ENCODE results near the gene TWIST1.

TWIST1 gene

DNA sequence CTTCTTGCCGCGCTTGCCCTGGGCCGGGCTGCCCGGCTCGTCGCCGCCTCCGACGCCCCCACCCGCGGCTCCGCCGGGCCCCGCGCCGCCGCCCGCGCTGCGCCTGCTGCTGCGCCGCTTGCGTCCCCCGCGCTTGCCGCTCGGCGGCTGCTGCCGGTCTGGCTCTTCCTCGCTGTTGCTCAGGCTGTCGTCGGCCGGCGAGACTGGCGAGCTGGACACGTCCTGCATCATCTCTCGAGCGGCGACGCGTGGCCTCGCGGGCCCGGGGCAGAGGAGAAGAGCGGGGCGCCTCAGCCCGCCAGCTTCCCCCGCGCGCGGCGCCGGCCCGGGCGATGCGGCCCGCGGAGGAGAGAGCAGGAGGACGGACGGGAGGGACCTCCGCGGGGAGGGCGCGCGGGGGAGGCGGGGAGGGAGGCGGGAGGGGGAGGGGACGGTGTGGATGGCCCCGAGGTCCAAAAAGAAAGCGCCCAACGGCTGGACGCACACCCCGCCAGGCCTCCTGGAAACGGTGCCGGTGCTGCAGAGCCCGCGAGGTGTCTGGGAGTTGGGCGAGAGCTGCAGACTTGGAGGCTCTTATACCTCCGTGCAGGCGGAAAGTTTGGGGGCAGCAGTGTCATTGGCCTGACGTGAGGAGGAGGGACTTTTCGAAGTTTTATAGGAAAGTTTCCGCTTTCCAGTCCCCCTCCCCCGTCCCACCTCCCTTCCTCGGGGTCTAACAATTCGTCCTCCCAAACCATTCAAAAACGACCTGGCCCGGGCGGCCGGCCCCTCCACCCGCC is at the start of gene TWIST1:
TWIST1 (minus strand) TSS at position 546 of the 779 bp plus-strand sequence; CDS start at position 231, 315 bp downstream.
- no peak for DNase-seq (ENCODE audit: low read depth)

DNA sequence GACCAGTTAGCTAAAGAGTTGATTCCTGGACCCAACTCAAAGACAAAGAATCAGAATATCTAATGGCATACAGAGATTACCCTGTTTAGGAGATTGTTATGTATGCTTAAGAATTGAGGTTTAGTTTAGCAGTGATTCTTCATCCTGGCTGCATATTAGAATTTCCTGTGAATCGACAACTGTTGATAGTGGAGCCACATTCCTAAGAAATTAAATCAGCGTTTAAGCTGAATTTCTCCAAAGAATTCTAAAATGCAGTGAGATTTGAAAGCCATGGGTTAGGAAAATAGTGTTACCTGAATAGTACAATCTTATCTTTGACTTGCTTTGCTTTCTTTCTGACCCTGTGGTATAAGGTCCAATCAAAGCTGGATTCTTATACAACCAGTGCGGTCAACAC is 44.2 kb upstream of the TWIST1 start:
- no peak for DNase-seq (ENCODE audit: low read depth)

DNA sequence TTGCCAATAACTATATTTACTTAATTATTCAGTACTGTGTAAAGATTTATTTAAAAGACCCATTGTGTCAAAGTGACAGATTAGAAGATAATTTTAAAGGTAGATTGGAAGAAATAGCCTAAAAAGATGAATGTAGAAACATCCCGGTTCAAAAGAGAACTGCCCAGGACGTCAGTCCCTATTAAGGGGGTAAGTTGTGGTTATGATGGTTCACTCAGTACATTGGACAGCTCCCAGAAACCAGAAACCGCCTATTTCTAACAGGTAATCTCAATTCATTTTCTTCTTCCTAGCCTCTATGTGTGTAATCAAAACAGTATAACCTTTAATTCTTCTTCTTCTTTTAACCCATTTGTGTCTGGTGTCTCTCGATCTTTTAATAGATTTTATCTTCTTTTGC is 29.3 kb upstream of the TWIST1 start:
- DNase-seq (ENCODE audit: low read depth): no peak

DNA sequence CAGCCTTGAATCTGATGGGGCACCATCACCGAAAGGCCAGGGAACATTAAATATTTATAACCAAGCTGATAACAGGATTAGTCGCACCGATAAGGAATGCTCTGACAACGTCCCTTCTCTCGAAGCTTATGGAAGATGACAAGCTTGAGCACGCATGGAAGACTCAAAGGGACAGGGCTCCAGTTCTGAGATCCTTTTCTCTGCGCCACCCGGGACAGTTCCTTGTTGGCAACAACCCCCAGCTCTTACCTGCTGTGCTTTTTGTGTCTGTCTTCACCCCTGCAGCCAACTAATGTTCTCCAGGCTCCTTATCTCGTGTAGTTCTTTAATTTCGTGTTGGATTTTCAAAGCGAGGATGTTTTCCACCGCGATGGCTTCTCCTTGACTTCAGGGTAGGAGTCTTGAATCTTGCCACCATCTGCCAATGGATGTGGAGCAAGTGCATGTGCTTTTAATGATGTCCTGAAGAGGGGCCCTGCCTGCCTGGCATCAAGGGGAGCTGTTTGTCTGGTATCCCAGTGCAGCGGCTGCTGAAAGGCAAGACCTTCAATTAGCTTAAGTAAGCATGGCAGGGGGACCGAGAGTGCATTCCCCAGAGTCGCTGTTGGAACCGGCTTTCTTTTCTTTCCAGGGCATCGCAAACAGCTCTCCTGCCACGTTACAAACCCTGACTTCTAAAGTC is 28.1 kb upstream of the TWIST1 start:
- no peak for DNase-seq (ENCODE audit: low read depth)

DNA sequence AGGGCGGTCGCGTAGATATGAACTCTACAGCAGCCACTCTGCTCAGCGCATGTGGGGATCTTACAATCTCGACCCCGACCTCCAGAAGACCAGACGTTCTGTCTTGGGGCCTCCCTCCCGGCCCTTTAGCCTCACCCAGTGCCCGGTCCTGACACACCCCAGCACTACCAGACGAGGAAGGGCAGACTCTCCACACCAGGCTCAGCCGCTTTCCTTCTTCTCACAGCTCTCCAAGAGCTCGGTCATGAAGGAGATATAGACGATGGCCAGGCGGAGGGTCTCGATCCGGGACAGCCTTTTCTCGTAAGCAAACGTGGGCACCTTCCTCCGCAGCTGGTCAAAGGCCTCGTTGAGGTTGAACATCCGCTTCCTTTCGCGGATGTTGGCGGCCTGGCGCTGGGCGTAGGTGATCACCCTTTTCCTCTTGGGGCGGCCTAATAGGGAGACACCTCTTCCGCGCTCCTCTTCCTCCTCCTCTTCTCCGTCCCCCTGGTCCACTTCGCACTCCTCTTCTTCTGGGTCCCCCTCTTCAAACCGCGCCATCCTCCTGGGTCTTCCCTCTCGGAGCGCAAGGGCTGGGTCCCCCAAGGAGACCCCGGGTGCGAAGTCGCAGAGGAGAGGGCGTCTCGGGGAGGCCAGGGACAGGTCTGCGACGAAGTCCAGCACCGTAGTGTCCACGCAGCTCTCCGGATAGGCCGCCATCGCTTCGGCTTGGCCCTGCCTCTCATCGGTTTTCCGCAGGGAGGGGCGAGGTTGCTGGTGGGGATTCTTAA is 27.4 kb upstream of the TWIST1 start, which contains the start of gene FERD3L:
FERD3L (minus strand) TSS at position 761 of the 773 bp plus-strand sequence; CDS start at position 702, 59 bp downstream.
- no peak for DNase-seq (ENCODE audit: low read depth)

DNA sequence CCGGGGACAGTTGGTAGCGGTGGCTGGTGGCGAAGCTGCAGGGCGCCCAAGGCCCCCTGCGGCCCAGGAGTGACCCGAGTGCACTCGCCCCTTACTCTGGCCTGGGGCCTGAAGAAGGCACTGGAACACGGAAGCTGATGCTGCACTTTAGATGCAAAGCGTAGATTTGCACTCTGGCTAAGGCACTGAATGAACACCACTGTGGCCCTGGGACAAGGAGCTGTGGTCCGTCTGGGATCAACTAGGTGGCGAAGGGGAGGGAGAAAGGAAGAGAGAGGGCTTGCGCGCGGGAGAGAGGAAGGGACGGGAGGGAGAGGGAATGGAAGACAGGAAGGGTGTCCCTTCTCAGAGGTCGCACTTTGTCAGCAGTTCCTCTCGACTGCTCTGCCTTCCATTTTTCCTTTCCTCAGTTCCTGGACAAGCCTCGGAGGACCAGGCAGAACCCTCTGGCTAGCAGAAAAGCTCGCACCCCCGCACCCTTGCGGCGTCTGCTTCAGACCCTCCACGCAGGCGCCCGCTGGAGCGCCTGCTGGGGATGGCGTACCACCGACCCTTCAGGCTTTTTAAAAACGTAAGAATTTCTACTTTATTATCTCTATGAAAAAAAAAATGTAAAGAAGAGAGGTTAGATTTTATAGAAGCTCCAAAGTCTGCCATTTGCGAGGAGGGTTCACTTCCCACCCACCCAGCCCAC is 26.6 kb upstream of the TWIST1 start:
- no peak for DNase-seq (ENCODE audit: low read depth)

DNA sequence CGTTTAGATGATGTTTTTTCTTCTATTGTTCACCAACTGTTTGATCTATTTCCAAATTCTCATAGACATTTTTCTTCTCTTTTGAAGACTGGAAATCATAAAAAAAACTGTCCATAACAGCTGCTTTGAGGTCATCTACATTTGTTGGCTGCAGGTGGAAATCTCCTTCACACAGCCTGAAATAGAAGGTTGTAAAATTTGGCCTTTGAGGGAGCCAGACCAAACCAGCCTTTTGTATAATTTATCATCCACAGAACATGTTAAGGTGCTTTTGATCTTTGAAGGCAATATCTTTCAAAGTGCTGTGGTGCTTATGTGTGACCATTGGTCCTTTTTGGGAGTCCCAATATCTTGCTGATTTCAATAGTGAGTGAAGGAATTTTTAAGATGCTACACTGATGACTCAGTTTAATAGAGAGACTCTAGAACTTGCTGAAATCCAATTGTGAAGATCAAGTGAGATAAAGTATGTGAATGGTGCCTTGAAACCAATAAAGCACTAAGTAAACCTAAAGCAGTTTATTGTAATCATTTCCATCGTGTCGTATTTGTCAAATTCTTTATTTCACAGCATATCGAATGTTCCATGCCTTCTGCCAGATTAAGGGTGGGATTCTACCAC is 22.4 kb upstream of the TWIST1 start:
- DNase-seq (ENCODE audit: low read depth): no peak

DNA sequence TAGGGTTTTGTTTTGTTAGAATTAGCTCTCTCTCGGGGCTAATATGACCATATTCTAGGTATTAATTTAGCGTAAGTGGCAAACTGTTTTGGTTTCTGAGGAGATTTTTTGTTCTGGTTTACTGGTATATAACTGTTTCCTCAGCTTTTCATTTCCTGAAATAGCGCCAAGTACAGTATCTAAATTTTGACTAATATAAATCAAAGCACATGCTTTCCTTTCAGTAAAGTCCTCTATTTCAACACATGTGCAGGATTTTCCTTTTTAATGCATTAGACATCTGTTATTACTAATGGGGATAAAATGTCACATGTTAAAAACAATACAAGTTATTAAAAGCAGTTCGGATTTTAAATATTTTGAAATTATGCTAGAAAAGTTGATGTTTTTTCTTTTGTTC is 16.4 kb upstream of the TWIST1 start:
- DNase-seq (ENCODE audit: low read depth): no peak

DNA sequence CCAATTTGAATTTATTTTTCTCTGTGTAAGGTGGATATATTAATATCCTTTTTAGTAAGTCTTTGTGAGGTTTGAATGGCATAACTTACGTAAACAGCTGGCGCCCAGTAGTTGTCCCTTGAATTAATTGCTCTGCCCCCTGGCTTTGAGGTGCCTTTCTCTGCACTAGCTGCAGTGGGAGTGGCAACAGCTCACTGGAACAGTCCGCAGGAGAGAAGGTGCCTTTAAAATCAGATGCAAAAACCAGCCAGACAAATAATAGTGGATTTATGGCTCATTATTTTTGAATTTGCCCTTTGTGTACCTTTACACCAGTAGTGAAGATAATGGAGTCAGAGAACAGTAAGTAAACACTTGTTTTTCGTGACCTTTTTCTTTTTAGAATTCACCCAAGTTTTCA is 16.0 kb upstream of the TWIST1 start:
- no peak for DNase-seq (ENCODE audit: low read depth)

DNA sequence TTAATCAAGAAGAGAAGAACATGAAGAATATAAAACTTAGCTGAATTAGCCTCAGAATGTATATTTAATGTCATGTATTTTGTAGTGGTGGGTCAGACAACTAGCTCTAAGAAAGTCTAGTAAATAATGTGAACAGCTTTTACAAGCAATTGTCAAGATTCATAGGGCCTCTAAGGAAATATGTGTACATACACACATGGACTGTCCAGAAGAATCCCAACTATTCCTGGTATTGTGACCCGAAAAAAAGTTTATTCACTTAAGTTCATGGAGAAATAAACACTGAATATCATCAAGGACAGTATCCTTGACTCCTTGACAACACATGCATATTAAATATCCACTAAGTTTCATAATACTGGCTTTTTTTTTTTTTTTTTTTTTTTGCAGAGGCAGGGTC is 11.4 kb upstream of the TWIST1 start:
- no peak for DNase-seq (ENCODE audit: low read depth)

DNA sequence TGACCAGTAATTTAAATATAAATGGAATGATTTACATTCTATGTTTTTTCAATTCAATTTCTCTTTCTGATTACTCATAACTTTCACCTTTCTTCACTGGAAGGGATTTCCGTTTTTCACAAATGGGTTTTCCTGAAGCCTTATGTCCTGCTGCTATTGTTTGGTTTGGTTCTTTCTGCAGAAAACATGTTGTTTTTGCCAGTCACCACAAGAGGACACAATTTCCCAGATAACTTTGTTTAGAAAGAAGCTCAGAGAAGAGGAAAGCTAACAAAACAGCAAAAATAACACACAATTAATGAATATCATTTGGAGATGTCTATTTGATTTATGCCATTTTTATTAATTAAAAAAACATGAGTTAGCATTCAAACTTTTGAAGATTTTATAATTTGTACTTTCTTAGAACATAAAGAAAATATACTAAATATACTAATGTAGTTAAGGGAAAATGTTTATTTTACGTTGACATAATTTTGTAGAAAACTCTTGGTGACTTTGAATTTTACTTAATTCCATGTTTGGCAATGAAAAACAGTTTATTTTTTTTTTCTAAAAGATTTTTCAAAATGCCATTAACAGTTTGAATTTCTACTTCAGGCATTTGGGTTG is 4.6 kb upstream of the TWIST1 start:
- DNase-seq (ENCODE audit: low read depth): no peak

DNA sequence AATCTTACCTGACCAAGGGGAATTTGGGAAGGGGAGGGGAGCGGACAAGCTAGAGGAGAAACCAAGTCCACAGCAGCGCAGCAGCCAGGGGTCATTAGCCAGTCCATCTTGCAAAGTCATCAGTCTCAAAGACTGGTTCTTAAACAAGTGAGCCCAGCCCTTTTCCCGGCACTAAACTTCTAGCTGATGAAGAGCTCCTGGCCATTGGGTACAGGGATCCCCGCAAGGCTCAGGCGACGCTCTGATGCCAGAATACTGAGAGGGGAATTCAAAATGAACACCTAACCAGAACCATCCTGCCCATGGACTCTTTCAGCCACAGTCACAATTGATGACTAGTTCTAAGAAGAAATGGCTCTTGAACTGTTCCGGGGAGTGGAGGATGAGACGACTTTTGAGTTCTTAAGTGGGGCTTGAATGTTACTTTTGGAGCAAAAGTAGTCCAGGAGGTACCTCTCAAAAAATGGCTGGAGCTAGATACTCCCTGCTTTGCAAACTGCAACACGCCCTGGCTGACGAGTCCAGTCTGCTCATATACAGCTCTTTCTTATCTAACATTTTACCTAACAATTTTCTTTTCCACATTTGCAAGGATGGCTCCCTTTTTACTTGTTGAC is 2.5 kb upstream of the TWIST1 start:
- DNase-seq (ENCODE audit: low read depth): no peak

DNA sequence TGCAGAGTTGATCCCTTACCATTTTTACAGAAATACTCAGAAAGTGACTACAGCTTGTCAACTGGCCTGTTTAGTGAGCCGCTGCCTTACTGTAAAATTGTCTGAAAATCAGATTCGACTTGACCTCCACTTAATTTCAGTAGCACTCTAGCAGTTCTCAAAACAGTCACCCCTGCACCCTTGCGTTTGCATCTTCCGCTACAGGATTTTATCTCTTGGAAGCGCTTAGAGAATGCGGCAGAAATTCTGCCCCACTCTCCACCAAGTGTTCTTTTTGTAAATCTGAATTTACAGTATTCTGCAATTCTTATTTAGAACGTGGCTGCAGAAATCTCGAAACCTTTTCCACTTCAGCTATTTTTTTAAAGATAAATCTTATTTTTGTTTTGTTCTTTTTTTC is 1.9 kb upstream of the TWIST1 start:
- no peak for DNase-seq (ENCODE audit: low read depth)

DNA sequence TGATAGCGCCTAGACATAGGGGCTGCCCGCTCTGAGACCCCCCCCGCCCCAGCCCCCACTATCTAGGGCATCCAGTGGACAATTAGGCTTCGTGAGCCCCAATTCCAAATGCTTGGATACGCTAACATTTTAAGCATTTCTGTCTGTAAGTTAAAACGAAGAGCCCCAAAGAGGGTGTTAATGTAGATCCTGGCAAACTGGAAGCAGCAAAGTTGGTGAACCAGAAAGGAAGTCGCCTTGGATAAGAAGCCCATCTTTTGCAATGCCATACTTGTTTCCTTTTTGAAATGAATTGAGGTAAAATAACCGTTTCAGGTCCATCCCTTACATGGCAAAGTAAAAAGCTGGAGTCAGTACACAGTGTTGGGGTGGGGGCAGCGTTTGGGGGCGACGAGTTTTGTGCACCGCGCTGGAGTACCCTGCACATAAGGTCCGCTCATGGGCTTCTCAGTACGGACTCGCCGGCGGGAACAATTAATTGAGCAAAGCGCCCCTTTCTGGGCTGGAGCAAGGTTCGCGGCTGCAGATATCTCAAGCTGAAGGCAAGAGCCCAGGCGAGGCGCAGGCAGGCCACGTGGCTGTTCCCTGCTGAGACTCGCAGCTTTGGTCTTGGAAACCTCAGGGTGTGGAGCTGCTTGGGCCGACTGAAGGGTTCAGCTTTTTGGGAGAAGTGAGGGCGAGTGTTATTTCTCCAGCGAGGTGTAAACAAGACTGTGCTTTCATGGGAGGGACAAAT is 1.4 kb upstream of the TWIST1 start:
- DNase-seq (ENCODE audit: low read depth): no peak

DNA sequence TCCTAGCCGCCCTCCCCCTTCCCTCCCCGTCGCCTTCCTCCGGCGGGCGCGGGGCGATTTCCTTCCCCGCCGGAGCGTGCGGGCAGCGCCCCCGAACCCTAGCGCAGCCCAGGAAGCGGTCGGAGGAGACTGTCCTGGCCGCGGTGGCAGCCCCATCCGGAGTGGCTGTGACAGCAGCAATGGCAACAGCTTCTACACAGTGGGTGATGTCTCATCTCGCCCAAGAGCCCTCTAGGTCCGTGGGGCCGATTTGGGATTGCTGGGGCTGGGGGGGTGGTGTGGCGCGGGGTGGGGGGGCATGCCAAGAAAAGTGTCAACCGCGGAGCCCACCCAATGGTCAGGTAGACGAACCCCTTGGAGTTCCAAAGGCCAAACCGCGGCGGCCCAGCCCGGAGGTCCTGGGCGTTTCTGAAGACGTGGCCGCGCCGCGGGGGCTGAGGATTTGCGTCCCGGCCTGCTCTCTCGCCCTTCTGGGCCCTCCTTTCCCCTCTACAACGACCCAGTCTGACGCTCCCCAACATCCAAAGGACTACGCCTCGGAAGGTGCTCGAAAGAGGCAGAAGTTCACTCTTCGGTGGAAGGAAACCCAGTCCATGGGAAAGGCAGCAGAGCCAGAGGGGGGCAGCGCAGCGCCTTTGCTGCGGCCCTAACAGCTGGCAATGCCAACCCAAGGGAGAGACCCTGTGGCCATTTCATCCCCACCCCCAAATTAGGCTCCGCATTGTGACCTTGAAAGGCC is 603 bp upstream of the TWIST1 start:
- DNase-seq (ENCODE audit: low read depth): no peak

DNA sequence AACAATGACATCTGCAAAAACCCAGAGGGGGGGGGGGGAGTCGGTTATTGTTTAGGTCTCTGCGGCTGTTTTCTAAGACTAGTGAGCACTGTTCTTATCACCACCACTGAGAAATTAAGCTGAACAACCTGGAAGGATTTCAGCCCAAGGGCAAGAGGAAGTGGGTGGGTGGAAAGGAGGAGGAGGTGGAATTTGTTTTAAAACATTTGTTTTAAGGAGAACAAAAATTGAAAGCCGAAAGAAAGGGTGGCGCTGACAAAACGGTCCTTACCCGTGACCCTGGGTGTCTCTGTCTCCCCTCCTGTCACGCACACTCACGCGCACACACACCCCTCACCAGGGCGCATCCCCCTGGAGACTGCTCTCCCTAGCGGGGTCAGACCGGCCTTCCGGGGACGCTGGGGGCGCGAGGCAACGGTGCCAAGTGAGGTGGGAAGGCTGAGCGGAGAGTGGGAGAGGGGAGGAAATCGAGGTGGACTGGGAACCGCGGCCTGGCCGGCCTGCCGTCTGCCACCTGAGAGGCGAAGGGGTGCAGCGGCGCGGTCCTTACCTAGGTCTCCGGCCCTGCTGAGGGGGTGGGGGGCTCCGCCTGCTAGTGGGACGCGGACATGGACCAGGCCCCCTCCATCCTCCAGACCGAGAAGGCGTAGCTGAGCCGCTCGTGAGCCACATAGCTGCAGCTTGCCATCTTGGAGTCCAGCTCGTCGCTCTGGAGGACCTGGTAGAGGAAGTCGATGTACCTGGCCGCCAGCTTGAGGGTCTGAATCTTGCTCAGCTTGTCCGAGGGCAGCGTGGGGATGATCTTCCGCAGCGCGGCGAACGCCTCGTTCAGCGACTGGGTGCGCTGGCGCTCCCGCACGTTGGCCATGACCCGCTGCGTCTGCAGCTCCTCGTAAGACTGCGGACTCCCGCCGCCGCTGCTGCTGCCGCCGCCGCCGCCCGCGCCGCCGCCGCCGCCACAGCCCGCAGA is 1.0 kb downstream of the TWIST1 start:
- DNase-seq (ENCODE audit: low read depth): no peak

DNA sequence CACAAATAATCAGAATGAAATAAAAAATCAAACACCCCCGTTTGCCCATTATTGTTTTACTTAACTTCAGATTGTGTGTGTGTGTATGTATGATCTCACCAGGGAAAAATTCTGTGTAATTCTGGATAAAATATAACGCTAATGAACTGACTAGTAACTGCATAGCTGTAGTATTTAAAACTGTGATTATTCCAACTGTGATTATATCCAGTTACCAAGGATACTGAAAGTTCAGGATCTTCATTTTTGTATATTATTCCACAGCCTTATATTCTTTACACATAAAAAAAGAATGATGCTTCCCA is 2.9 kb downstream of the TWIST1 start:
- no peak for DNase-seq (ENCODE audit: low read depth)

DNA sequence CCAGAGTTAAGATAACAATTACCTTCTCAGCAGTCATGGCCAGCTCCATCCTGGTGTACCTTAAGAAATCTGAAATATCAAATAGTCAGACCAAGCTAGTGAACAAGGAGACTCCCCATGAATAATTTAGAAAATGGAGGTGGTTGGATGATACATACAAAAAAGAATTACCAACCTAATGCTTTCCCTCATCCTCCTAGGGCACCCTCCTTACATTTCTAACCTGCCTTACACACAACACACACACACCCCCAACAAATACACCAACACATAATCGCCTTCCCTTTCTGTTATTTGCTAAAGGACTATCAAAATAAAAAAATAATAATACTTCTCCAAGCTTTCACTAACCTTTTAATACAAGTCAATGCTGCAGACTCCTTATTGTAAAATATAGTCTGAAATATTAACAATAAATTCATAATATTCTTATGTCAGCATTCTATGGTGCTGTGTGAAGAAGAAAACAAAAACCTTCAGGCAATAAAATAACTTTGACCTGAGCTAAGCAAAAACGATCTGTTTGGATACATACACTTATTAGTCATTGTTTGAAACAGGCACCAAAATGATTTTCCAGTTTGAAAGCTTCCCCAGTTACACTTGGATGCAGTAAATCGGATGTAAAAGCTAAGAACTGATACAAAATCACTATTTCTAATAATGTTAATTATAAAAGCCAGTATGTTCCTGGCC is 3.4 kb downstream of the TWIST1 start:
- no peak for DNase-seq (ENCODE audit: low read depth)
